ENCODE data around the gene TIAM2. TPM values are rescaled to one million over a fixed set of nuclear protein-coding genes. Genes with fewer than 3 reads are reported as not detected.

Gene TIAM2
- total and polyA plus RNA-seq, 9 of the 15 experiments (the other 6 are each of a cell fraction or from before 2014, with no cell fraction given), result 0.73 to 6.5 (median 4.3) TPM

- H3K27me3 ChIP-seq (ENCODE audit: control insufficient read depth in 2 of 2, insufficient read depth in 2 of 2, low read length in 2 of 2), result peaks cover 25 to 55% of the 10 kb centered on the region in 2 experiments
- no TSS peak for BruUV-seq (replicated peaks)
- in situ Hi-C loops (cut with MboI), result no loop called here
- H3K4me3 ChIP-seq, result no peak overlapping the region
- no peak overlapping the region for H3K4me2 ChIP-seq (ENCODE audit: insufficient read depth, low read length)
- no peak overlapping the region for H3K9ac ChIP-seq (ENCODE audit: insufficient read depth in 1 of 2, low read depth in 2 of 2, low read length in 2 of 2)
- ChIA-PET CTCF (ENCODE audit: low intra/inter-chr PET ratio) (no interaction called here), POLR2A (no interaction called here)
- ATAC-seq, result no peak
- TF ChIP-seq FOXJ2 (tag; IDR thresholded peaks at IDR 0.05) (no peak), ETS1 (conservative IDR thresholded peaks at IDR 0.05; ENCODE audit: control insufficient read depth, low read depth, low read length) (no peak)
- WGBS (ENCODE audit: insufficient coverage, low coverage, missing lambda C conversion rate), result 3% methylated on average over 5 of the region's 5 CpGs
- H3K4me1 ChIP-seq (replicated peaks in 1 of 2; ENCODE audit: control insufficient read depth in 2 of 2, insufficient read depth in 2 of 2, low read length in 2 of 2), result no peaks in the 10 kb centered on the region; a peak in 1 of 5 replicates
- DNase-seq (ENCODE audit: extremely low read depth in 1 of 4, low spot score in 3 of 4), result no peak
- FAIRE-seq, result no peak
- no peak overlapping the region for H2AFZ ChIP-seq (ENCODE audit: low read depth, low read length)
- H3K27ac ChIP-seq (ENCODE audit: extremely low read depth, low read depth, low read length), result no peak overlapping the region
- no peaks in the 10 kb centered on the region for H3K9me3 ChIP-seq (replicated peaks; ENCODE audit: control insufficient read depth, insufficient read depth, low read depth, low read length)
- no peaks in the 10 kb centered on the region for H4K20me1 ChIP-seq (replicated peaks; ENCODE audit: control insufficient read depth, insufficient read depth, low read length)
- intact Hi-C loops (cut with micrococcal nuclease), result no loop called here
- H3K79me2 ChIP-seq (ENCODE audit: control insufficient read depth, insufficient read depth, low read length), result no peaks in the 10 kb centered on the region
- H3K36me3 ChIP-seq (ENCODE audit: control insufficient read depth, insufficient read depth, low read length), result no peaks in the 10 kb centered on the region
- H3K9me1 ChIP-seq (ENCODE audit: control insufficient read depth, insufficient read depth, low read length), result no peaks in the 10 kb centered on the region
Measured at GRCh38 chr6:155193526-155193925, 198.4 kb downstream of the TIAM2 start.

GRCh38 chr6:155194399-155194798 is 199.3 kb downstream of the TIAM2 start:
- POLR2A ChIA-PET, result no interaction called here
- TF ChIP-seq ZNF384 (IDR thresholded peaks at IDR 0.05; ENCODE audit: low read depth, low read length) (no peak), ID3 (CRISPR knock-in tag; IDR thresholded peaks at IDR 0.05) (no peak), ID3 (tag; IDR thresholded peaks at IDR 0.05) (no peak), HSF4 (CRISPR knock-in tag; IDR thresholded peaks at IDR 0.05; ENCODE audit: borderline replicate concordance) (no peak), ZBTB12 (CRISPR knock-in tag; IDR thresholded peaks at IDR 0.05) (no peak), POLR3G (IDR thresholded peaks at IDR 0.05; ENCODE audit: extremely low read depth, insufficient read length, insufficient replicate concordance) (no peak), MEIS2 (IDR thresholded peaks at IDR 0.05; ENCODE audit: partially characterized antibody) (no peak), FOXM1 (IDR thresholded peaks at IDR 0.05; ENCODE audit: low read depth) (no peak), FOXM1 (CRISPR knock-in tag; IDR thresholded peaks at IDR 0.05; ENCODE audit: low read depth) (no peak), ZNF780A (CRISPR knock-in tag; IDR thresholded peaks at IDR 0.05) (no peak), POLR2B (IDR thresholded peaks at IDR 0.05; ENCODE audit: low read depth, partially characterized antibody) (no peak)

More at GRCh38 chr6:155194399-155194798, 199.3 kb downstream of the TIAM2 start:
- Histone ChIP-seq H3K36me3 (ENCODE audit: control insufficient read depth, insufficient read depth, low read length) (no peaks in the 10 kb centered on the region), H4K20me1 (replicated peaks; ENCODE audit: control insufficient read depth, insufficient read depth, low read length) (no peaks in the 10 kb centered on the region), H3K4me3 (no peak overlapping the region), H3K27ac (ENCODE audit: extremely low read depth, low read depth, low read length) (no peak overlapping the region), H3K9me1 (ENCODE audit: control insufficient read depth, insufficient read depth, low read length) (no peaks in the 10 kb centered on the region), H3K4me2 (ENCODE audit: insufficient read depth, low read length) (no peak overlapping the region), H3K27me3 (ENCODE audit: control insufficient read depth in 2 of 2, insufficient read depth in 2 of 2, low read length in 2 of 2) (peaks cover 22 to 49% of the 10 kb centered on the region in 2 experiments), H3K79me2 (ENCODE audit: control insufficient read depth, insufficient read depth, low read length) (no peaks in the 10 kb centered on the region), H3K4me1 (replicated peaks in 1 of 2; ENCODE audit: control insufficient read depth in 2 of 2, insufficient read depth in 2 of 2, low read length in 2 of 2) (no peaks in the 10 kb centered on the region; a peak in 1 of 5 replicates), H3K9me3 (replicated peaks; ENCODE audit: control insufficient read depth, insufficient read depth, low read depth, low read length) (no peaks in the 10 kb centered on the region), H3K9ac (ENCODE audit: insufficient read depth in 1 of 2, low read depth in 2 of 2, low read length in 2 of 2) (no peak overlapping the region), H2AFZ (ENCODE audit: low read depth, low read length) (no peak overlapping the region)
- intact Hi-C loops (cut with micrococcal nuclease), result no loop called here
- BruUV-seq (replicated peaks), result no TSS peak
- FAIRE-seq, result no peak
- CTCF ChIA-PET (ENCODE audit: low intra/inter-chr PET ratio), result no interaction called here
- in situ Hi-C loops (cut with MboI), result no loop called here
- 11% methylated on average over 2 of the region's 2 CpGs for WGBS (ENCODE audit: insufficient coverage, low coverage, missing lambda C conversion rate)
- no peak for ATAC-seq
- DNase-seq (ENCODE audit: extremely low read depth in 1 of 4, low spot score in 3 of 4), result no peak

All from K562 (cell line).